ENCODE measurements around the gene VSTM2L.

- TF ChIP-seq POLR2A (IDR thresholded peaks at IDR 0.05) = no peak
- no peak for TF ChIP-seq CTCF (IDR thresholded peaks at IDR 0.05)
Observed at GRCh38 chr20:37969949-37970855, 67.3 kb downstream of the VSTM2L start.
